WTC11 (cell line): ENCODE results near the gene SAP30BP. TPM values are rescaled to one million over a fixed set of nuclear protein-coding genes. Genes with fewer than 3 reads are reported as not detected.

Experiments
- ATAC-seq: fragments of 200-7000 bp; cut with Tn5 transposase; 2 replicates; pipeline ENCODE4 v1.10.0; 2021; ENCODE audit warnings: mild to moderate bottlenecking, moderate library complexity
- CTCF ChIA-PET: fragments of 300-600 bp; sonication (Branson Sonifier 250); formaldehyde crosslinking; loops from one replicate; lab custom pipeline; 2021; ENCODE audit warnings: antibody characterized with exemption; lab: Charles Lee
- POLR2A ChIA-PET: fragments of 350-600 bp; sonication (Branson Sonifier 250); formaldehyde crosslinking; loops from one replicate; lab custom pipeline; 2021; ENCODE audit warnings: antibody characterized with exemption; lab: Charles Lee
- DNase-seq: peaks from one replicate; pipeline ENCODE4 v3.0.0; 2021; ENCODE audit warnings: low spot score
- H3K27ac Mint-ChIP-seq: 2 replicates; pipeline ENCODE4 v1.8.0; 2021; ENCODE audit warnings: mixed read lengths
- H3K27me3 Mint-ChIP-seq: 2 replicates; pipeline ENCODE4 v1.8.0; 2021; ENCODE audit warnings: low read depth, mild to moderate bottlenecking, moderate library complexity, mixed read lengths
- H3K36me3 Mint-ChIP-seq: 2 replicates; pipeline ENCODE4 v1.8.0; 2021; ENCODE audit warnings: mixed read lengths
- H3K4me1 Mint-ChIP-seq: 2 replicates; pipeline ENCODE4 v1.8.0; 2022; ENCODE audit warnings: mixed read lengths
- H3K4me3 Mint-ChIP-seq: 2 replicates; pipeline ENCODE4 v1.8.0; 2021; ENCODE audit warnings: mild to moderate bottlenecking, moderate library complexity, mixed read lengths
- H3K9me3 Mint-ChIP-seq: 2 replicates; pipeline ENCODE4 v1.8.0; 2021; ENCODE audit warnings: mixed read lengths
- AR ChIP-seq: fragments of 250-450 bp; sonication (Bioruptor Pico); IDR thresholded peaks from 2 replicates; pipeline ENCODE4 v1.9.0; 2021; ENCODE audit warnings: mild to moderate bottlenecking
- ATF2 ChIP-seq: sonication (generic); formaldehyde crosslinking; IDR thresholded peaks from 2 replicates; pipeline ENCODE4 v1.8.1; 2022; ENCODE audit warnings: low read depth, missing genetic modification reagents, borderline replicate concordance
- CREB1 ChIP-seq: sonication (generic); formaldehyde crosslinking; IDR thresholded peaks from 2 replicates; pipeline ENCODE4 v1.8.0; 2023; ENCODE audit warnings: mild to moderate bottlenecking, missing genetic modification reagents
- ERG ChIP-seq: fragments of 250-450 bp; sonication (Bioruptor Pico); IDR thresholded peaks from 2 replicates; pipeline ENCODE4 v1.8.0; 2021; ENCODE audit warnings: mild to moderate bottlenecking
- FOXJ3 ChIP-seq: sonication (generic); formaldehyde crosslinking; IDR thresholded peaks from 2 replicates; pipeline ENCODE4 v1.9.0; 2021; ENCODE audit warnings: missing genetic modification reagents, mild to moderate bottlenecking, borderline replicate concordance
- FOXK1 ChIP-seq: sonication (generic); formaldehyde crosslinking; IDR thresholded peaks from 2 replicates; pipeline ENCODE4 v1.8.0; 2022; ENCODE audit warnings: mild to moderate bottlenecking, moderate library complexity, missing genetic modification reagents
- JUN ChIP-seq: sonication (generic); formaldehyde crosslinking; IDR thresholded peaks from 2 replicates; pipeline ENCODE4 v1.8.0; 2023; ENCODE audit warnings: mild to moderate bottlenecking, missing genetic modification reagents
- NFE2L1 ChIP-seq: sonication (generic); formaldehyde crosslinking; IDR thresholded peaks from 2 replicates; pipeline ENCODE4 v1.8.1; 2023; ENCODE audit warnings: missing genetic modification reagents
- NR2C2 ChIP-seq: sonication (generic); formaldehyde crosslinking; IDR thresholded peaks from 2 replicates; pipeline ENCODE4 v1.8.0; 2022; ENCODE audit warnings: mild to moderate bottlenecking, missing genetic modification reagents
- NR3C1 ChIP-seq: sonication (generic); formaldehyde crosslinking; conservative IDR thresholded peaks from 2 replicates; pipeline ENCODE4 v1.8.1; 2023; ENCODE audit warnings: low read depth, mild to moderate bottlenecking, missing genetic modification reagents
- RELA ChIP-seq: sonication (generic); formaldehyde crosslinking; IDR thresholded peaks from 2 replicates; pipeline ENCODE4 v1.8.1; 2022; ENCODE audit warnings: missing genetic modification reagents, mild to moderate bottlenecking, borderline replicate concordance
- SMAD3 ChIP-seq: sonication (generic); formaldehyde crosslinking; IDR thresholded peaks from 2 replicates; pipeline ENCODE4 v1.8.0; 2022; ENCODE audit warnings: missing genetic modification reagents, mild to moderate bottlenecking, borderline replicate concordance
- SMAD4 ChIP-seq: sonication (generic); formaldehyde crosslinking; IDR thresholded peaks from 2 replicates; pipeline ENCODE4 v1.8.0; 2022; ENCODE audit warnings: mild to moderate bottlenecking, missing genetic modification reagents
- SP1 ChIP-seq: sonication (generic); formaldehyde crosslinking; conservative IDR thresholded peaks from 2 replicates; pipeline ENCODE4 v1.8.1; 2022; ENCODE audit warnings: missing genetic modification reagents
- ZNF219 ChIP-seq: sonication (generic); formaldehyde crosslinking; IDR thresholded peaks from 2 replicates; pipeline ENCODE4 v1.8.0; 2023; ENCODE audit warnings: missing genetic modification reagents, mild to moderate bottlenecking, borderline replicate concordance
- ZNF317 ChIP-seq: sonication (generic); formaldehyde crosslinking; IDR thresholded peaks from 2 replicates; pipeline ENCODE4 v1.8.1; 2023; ENCODE audit warnings: low read depth, mild to moderate bottlenecking, moderate library complexity, missing genetic modification reagents, borderline replicate concordance
- ZNF423 ChIP-seq: fragments of 250-450 bp; sonication (Bioruptor Pico); IDR thresholded peaks from 2 replicates; pipeline ENCODE4 v2.1.2; 2022; ENCODE audit warnings: mild to moderate bottlenecking, moderate library complexity
- ZNF425 ChIP-seq: fragments of 250-450 bp; sonication (Bioruptor Pico); conservative IDR thresholded peaks from 2 replicates; pipeline ENCODE4 v1.9.0; 2021; ENCODE audit warnings: mild to moderate bottlenecking
- ZNF512 ChIP-seq: sonication (generic); formaldehyde crosslinking; IDR thresholded peaks from 2 replicates; pipeline ENCODE4 v1.8.1; 2022; ENCODE audit warnings: missing genetic modification reagents, borderline replicate concordance
- total RNA-seq: library from RNA; stranded (reverse); gene quantifications from 3 replicates; pipeline ENCODE4 v1.2.3, GENCODE V29; 2021
- TF ChIP-seq, protein P1 (sequence below): sonication (generic); formaldehyde crosslinking; IDR thresholded peaks from 2 replicates; pipeline ENCODE4 v1.8.0; 2023; ENCODE audit warnings: missing genetic modification reagents

The SAP30BP gene
- total RNA-seq, 1 experiment from 2014 or later: 86.8 TPM

DNA sequence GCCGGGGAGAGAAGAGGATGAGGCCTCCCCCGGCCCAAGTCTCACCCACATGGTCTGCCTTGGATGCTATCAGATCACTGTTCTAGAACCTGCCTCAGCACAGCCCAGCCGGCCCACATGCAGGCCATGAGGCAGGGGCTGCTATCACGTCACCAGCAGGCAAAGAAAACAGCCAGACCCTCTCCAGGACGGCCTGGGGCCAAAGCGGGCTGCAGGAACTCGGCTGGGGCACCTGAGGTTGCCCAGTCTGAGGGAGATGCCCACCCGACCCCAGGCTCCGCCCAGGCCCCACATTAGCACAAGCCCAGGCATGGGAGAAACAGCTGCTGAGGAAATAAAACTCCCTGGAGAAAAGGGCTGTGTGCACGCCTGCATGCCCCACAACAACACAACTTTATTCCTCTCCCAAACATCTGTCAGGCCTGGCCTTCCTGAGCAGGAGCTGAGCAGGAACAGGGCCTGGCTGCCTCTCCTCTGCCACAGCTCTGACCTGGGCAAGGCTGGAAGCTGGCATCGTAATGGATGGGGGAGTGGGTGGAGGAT is 40.6 kb upstream of the SAP30BP start:
- Mint-ChIP-seq H3K27ac (no peak overlapping the region), H3K27me3 (no peaks in the 10 kb centered on the region)
- POLR2A ChIA-PET: interaction anchor here (0.8 to 1.0 kb wide), 2 partner anchors 26 to 94 kb away, joined by 3 read pairs; no protein-coding TSS in a partner anchor

DNA sequence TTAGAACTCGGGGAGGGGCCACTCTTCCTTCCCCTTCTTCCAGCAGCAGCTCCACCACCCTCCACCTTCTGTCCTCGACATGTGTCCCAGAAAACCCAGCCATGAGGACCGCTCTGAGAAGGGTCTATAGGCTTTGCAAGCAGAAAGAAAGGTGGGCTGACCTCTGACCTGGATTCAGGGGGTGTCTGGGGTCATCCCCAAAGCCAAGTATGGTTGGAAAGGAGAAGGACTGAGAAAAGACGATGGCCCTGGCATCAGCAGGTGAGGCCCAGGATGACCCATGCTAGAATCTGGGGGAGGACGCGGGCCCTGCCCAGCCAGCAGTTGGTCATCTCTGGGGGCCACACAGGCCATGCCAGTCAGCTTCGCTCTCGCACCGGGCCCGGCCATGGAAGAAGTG is 40.0 kb upstream of the SAP30BP start:
- Mint-ChIP-seq H3K4me3 (no peak overlapping the region), H3K36me3 (no peaks in the 10 kb centered on the region), H3K9me3 (no peaks in the 10 kb centered on the region), H3K27me3 (no peaks in the 10 kb centered on the region), H3K4me1 (no peaks in the 10 kb centered on the region), H3K27ac (no peak overlapping the region)
- DNase-seq (no peak), ATAC-seq (no peak)
- ChIA-PET CTCF (interaction anchor here (0.6 to 11.9 kb wide), 9 partner anchors 11 to 362 kb away, joined by 3 to 456 read pairs (median 23); a partner anchor contains a TSS), POLR2A (no interaction called here)
- TF ChIP-seq ZNF317 (CRISPR knock-in tag): no peak
- no peak for TF ChIP-seq CREB1 (CRISPR knock-in tag)
- TF ChIP-seq ZNF219 (CRISPR knock-in tag): no peak
- no peak for TF ChIP-seq RELA (CRISPR knock-in tag)
- TF ChIP-seq ATF2: no peak
- TF ChIP-seq ERG (CRISPR knock-in tag): no peak
- TF ChIP-seq NFE2L1 (CRISPR knock-in tag): no peak
- TF ChIP-seq NR2C2 (CRISPR knock-in tag): no peak

More for the DNA sequence above, 40.6 kb upstream of the SAP30BP start:
- H3K36me3 Mint-ChIP-seq: no peaks in the 10 kb centered on the region
- H3K4me3 Mint-ChIP-seq: no peak overlapping the region
- DNase-seq (no peak), ATAC-seq (no peak)
- TF ChIP-seq ZNF425 (CRISPR knock-in tag) (no peak), NR3C1 (no peak), JUN (CRISPR knock-in tag) (no peak), FOXJ3 (CRISPR knock-in tag) (no peak), SMAD3 (CRISPR knock-in tag) (no peak), AR (CRISPR knock-in tag) (no peak), FOXK1 (CRISPR knock-in tag) (no peak), ZNF512 (CRISPR knock-in tag) (no peak), ZNF423 (CRISPR knock-in tag) (no peak), SP1 (CRISPR knock-in tag) (no peak), RELA (CRISPR knock-in tag) (no peak), SMAD4 (CRISPR knock-in tag) (no peak)
- TF ChIP-seq, protein P1, sequence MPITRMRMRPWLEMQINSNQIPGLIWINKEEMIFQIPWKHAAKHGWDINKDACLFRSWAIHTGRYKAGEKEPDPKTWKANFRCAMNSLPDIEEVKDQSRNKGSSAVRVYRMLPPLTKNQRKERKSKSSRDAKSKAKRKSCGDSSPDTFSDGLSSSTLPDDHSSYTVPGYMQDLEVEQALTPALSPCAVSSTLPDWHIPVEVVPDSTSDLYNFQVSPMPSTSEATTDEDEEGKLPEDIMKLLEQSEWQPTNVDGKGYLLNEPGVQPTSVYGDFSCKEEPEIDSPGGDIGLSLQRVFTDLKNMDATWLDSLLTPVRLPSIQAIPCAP: no peak
- no peaks in the 10 kb centered on the region for H3K9me3 Mint-ChIP-seq
- CTCF ChIA-PET: interaction anchor here (0.6 to 19.0 kb wide), 19 partner anchors 9 to 362 kb away, joined by 3 to 304 read pairs (median 7); partner anchors contain the start of genes SMIM5 and WBP2
- no peaks in the 10 kb centered on the region for H3K4me1 Mint-ChIP-seq
